ENCODE data around the gene DNM3. TPM values are rescaled to one million over a fixed set of nuclear protein-coding genes. Genes with fewer than 3 reads are reported as not detected.

The DNM3 gene
- total RNA-seq, 3 donors from 2014 or later (not counting 1 experiment from before 2014, with no cell fraction given) = 2.5 to 3.3 (median 2.8) TPM

GRCh38 chr1:172119184-172119583 is 277.9 kb downstream of the DNM3 start:
- H3K27me3 ChIP-seq (ENCODE audit: control insufficient read depth, insufficient read depth, low read length) = no peaks in the 10 kb centered on the region
- intact Hi-C loops (cut with micrococcal nuclease) = no loop called here
- no peak overlapping the region for H3K4me3 Mint-ChIP-seq
- WGBS (ENCODE audit: insufficient coverage) = 97% methylated on average over 10 of the region's 10 CpGs
- H3K4me1 Mint-ChIP-seq = peaks cover 16 to 17% of the 10 kb centered on the region in 2 donors
- no peaks in the 10 kb centered on the region for H3K9me3 ChIP-seq (ENCODE audit: control insufficient read depth, insufficient read depth, low read length)
- DNase-seq (no peak), ATAC-seq (no peak)
- H3K27ac Mint-ChIP-seq = no peak overlapping the region
- peaks cover 0 to 5% of the 10 kb centered on the region in 2 donors for H3K27me3 Mint-ChIP-seq (ENCODE audit: low read depth in 2 of 2)
- no peaks in the 10 kb centered on the region for H3K36me3 ChIP-seq (ENCODE audit: control insufficient read depth, insufficient read depth, low read length)
- no peaks in the 10 kb centered on the region for H3K36me3 Mint-ChIP-seq
- no peak overlapping the region for H3K27ac ChIP-seq (ENCODE audit: low read length)
- no peak overlapping the region for H3K4me3 ChIP-seq (ENCODE audit: low read length)
- TF ChIP-seq CTCF (IDR thresholded peaks at IDR 0.05) = no peak
- peaks cover 17% of the 10 kb centered on the region for H3K4me1 ChIP-seq (ENCODE audit: control insufficient read depth, insufficient read depth, low read length)
- no peaks in the 10 kb centered on the region for H3K9me3 Mint-ChIP-seq

DNA sequence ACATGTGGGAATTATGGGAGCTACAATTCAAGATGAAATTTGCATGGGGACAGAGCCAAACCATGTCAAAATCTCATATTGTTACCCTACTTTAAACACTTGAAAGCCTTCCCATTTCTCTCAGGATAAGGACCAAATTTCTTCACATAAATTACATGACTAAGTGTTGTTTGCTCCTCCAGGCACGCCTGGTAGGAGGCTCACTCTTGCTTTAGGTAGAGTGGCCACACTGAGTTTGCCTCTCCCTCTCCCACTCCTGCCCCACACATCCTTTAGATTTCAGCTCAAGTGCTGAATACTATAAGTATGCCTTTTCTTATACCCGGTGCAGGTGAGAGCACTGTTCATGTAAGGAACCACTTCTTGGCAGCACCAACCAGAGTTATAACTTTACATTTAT is 279.1 kb downstream of the DNM3 start:
- no peaks in the 10 kb centered on the region for H3K36me3 Mint-ChIP-seq
- Histone ChIP-seq H3K4me1 (ENCODE audit: control insufficient read depth, insufficient read depth, low read length) (peaks cover 17% of the 10 kb centered on the region), H3K27me3 (ENCODE audit: control insufficient read depth, insufficient read depth, low read length) (no peaks in the 10 kb centered on the region), H3K4me3 (ENCODE audit: low read length) (no peak overlapping the region), H3K9me3 (ENCODE audit: control insufficient read depth, insufficient read depth, low read length) (no peaks in the 10 kb centered on the region), H3K27ac (ENCODE audit: low read length) (no peak overlapping the region), H3K36me3 (ENCODE audit: control insufficient read depth, insufficient read depth, low read length) (no peaks in the 10 kb centered on the region)
- H3K27ac Mint-ChIP-seq = no peak overlapping the region
- 100% methylated on average over 2 of the region's 2 CpGs for WGBS (ENCODE audit: insufficient coverage)
- DNase-seq (no peak), ATAC-seq (no peak)
- peaks cover 16 to 17% of the 10 kb centered on the region in 2 donors for H3K4me1 Mint-ChIP-seq
- H3K9me3 Mint-ChIP-seq = no peaks in the 10 kb centered on the region
- intact Hi-C loops (cut with micrococcal nuclease) = no loop called here
- no peak overlapping the region for H3K4me3 Mint-ChIP-seq
- H3K27me3 Mint-ChIP-seq (ENCODE audit: low read depth in 2 of 2) = peaks cover 0 to 1% of the 10 kb centered on the region in 2 donors
- no peak for TF ChIP-seq CTCF (IDR thresholded peaks at IDR 0.05)

DNA sequence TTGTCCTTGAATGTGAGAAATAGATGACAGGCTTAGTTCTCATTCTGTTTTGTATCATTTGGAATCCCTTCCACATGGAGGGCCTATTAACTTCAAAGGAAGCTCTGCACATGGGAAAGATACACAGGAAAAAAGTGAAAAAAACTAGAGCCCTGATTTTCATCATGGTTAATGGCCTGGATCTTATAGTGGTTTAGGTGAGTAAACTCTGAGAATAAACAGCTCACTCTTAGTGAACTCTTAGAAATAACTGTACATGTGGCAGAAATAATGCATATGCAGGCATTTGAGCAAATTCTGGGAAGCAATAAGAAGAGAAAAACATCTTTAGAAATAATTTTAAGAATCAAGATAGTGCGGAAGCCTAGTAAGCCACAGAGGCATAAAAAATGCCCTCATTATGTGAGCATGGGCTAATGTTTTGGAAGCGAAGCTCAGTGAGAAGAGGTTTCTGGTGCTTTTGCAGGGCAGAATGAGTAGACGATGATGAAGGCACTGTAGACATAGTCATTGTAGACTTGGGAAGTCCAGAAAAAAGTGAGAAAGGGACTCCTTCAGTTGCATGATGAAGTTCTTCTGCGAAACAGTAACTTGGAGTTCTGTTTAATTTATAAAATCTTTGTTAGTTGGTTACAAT is 279.9 kb downstream of the DNM3 start:
- intact Hi-C loops (cut with micrococcal nuclease) = no loop called here
- no peaks in the 10 kb centered on the region for H3K36me3 Mint-ChIP-seq
- H3K4me1 Mint-ChIP-seq = peaks cover 16 to 17% of the 10 kb centered on the region in 2 donors
- no peaks in the 10 kb centered on the region for H3K9me3 ChIP-seq (ENCODE audit: control insufficient read depth, insufficient read depth, low read length)
- ATAC-seq (no peak), DNase-seq (no peak)
- H3K27me3 ChIP-seq (ENCODE audit: control insufficient read depth, insufficient read depth, low read length) = no peaks in the 10 kb centered on the region
- WGBS (ENCODE audit: insufficient coverage) = 94% methylated on average over 4 of the region's 4 CpGs
- no peak for TF ChIP-seq CTCF (IDR thresholded peaks at IDR 0.05)
- no peak overlapping the region for H3K27ac ChIP-seq (ENCODE audit: low read length)
- H3K27me3 Mint-ChIP-seq (ENCODE audit: low read depth in 2 of 2) = peaks cover 0 to 2% of the 10 kb centered on the region in 2 donors
- no peak overlapping the region for H3K27ac Mint-ChIP-seq
- H3K4me3 Mint-ChIP-seq = no peak overlapping the region
- H3K36me3 ChIP-seq (ENCODE audit: control insufficient read depth, insufficient read depth, low read length) = no peaks in the 10 kb centered on the region
- H3K9me3 Mint-ChIP-seq = no peaks in the 10 kb centered on the region
- H3K4me3 ChIP-seq (ENCODE audit: low read length) = no peak overlapping the region
- peaks cover 17% of the 10 kb centered on the region for H3K4me1 ChIP-seq (ENCODE audit: control insufficient read depth, insufficient read depth, low read length)

- no peaks in the 10 kb centered on the region for H3K27me3 ChIP-seq (ENCODE audit: control insufficient read depth, insufficient read depth, low read length)
- H3K4me3 ChIP-seq (ENCODE audit: low read length) = no peak overlapping the region
- no peak for ATAC-seq
- Mint-ChIP-seq H3K9me3 (no peaks in the 10 kb centered on the region), H3K27me3 (ENCODE audit: low read depth in 2 of 2) (peaks cover 0 to 4% of the 10 kb centered on the region in 2 donors), H3K27ac (no peak overlapping the region), H3K36me3 (no peaks in the 10 kb centered on the region), H3K4me3 (no peak overlapping the region), H3K4me1 (peaks cover 13 to 14% of the 10 kb centered on the region in 2 donors)
- peaks cover 9% of the 10 kb centered on the region for H3K4me1 ChIP-seq (ENCODE audit: control insufficient read depth, insufficient read depth, low read length)
- 94% methylated on average over 3 of the region's 3 CpGs for WGBS (ENCODE audit: insufficient coverage)
- TF ChIP-seq CTCF (IDR thresholded peaks at IDR 0.05) = no peak
- H3K27ac ChIP-seq (ENCODE audit: low read length) = no peak overlapping the region
- H3K9me3 ChIP-seq (ENCODE audit: control insufficient read depth, insufficient read depth, low read length) = no peaks in the 10 kb centered on the region
- no peak for DNase-seq
- intact Hi-C loops (cut with micrococcal nuclease) = no loop called here
- H3K36me3 ChIP-seq (ENCODE audit: control insufficient read depth, insufficient read depth, low read length) = no peaks in the 10 kb centered on the region
These were observed 281.1 kb downstream of the DNM3 start for GRCh38 chr1:172122381-172122780.
